GM03348 (cell line): ENCODE results near the gene LTN1.

Source experiments
- DNase-seq: peaks from one replicate; pipeline ENCODE4 v3.0.0; 2012; ENCODE audit warnings: low spot score

Gene LTN1

DNA sequence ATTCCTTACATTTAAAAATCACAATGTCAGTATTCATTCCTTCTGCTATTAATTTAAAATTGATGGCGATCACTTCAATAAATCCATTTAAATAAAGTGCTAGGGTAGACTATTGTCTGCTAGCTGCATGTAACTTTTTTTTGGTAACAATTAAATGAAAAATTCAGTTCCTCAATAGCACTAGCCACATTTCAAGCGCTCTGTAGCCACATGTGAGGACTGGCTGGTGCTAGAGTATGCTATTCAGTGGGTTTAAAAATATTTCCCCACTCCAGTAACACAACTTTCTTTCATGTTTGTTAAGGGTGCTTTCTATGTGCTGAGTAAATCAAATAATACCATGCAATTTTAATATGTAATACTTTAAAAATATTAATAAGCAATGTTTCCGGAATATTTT lies 108.2 kb downstream of the LTN1 start:
- peak; percentile 29 for DNase-seq

DNA sequence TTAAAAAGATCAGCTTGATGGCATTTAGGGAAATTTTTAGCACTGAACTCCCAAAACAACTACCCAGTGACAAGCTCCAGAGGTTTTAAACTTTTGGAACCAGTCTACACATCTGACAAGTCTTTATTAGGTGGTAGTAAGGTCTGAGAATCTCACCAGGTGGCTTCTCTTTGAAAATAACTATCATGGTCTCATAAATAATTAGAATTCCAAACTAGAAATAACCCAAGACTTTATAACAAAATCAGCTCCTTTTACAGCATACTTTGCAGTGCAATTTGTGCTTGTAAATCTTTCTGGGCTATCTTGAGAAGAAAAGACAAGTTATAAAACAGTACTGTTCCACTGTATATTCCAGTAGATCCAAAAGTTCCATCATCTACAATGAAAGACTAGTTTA lies 108.7 kb downstream of the LTN1 start:
- DNase-seq = no peak

- DNase-seq = no peak
Observed at GRCh38 chr21:28882345-28882744, 110.3 kb downstream of the LTN1 start.
